ENCODE results near the gene EGFLAM.

EGFLAM gene

GRCh38 chr5:38267372-38267771, 9.0 kb downstream of the EGFLAM start:
- no peak for DNase-seq

- DNase-seq: no peak
Measured at GRCh38 chr5:38273626-38274025, 15.3 kb downstream of the EGFLAM start.

GRCh38 chr5:38274370-38274769, 16.0 kb downstream of the EGFLAM start:
- DNase-seq: no peak

GRCh38 chr5:38284384-38284783, 26.0 kb downstream of the EGFLAM start:
- no peak for DNase-seq

GRCh38 chr5:38285226-38285625, 26.9 kb downstream of the EGFLAM start:
- DNase-seq: no peak

- DNase-seq: no peak
Measured at GRCh38 chr5:38286002-38286401, 27.6 kb downstream of the EGFLAM start.

GRCh38 chr5:38287124-38287523, 28.8 kb downstream of the EGFLAM start:
- DNase-seq: no peak

GRCh38 chr5:38289457-38289856, 31.1 kb downstream of the EGFLAM start:
- no peak for DNase-seq

- no peak for DNase-seq
Measured at GRCh38 chr5:38290028-38290653, 31.8 kb downstream of the EGFLAM start.

GRCh38 chr5:38291355-38291754, 33.0 kb downstream of the EGFLAM start:
- DNase-seq: no peak

- DNase-seq: no peak
Measured at GRCh38 chr5:38292228-38292627, 33.9 kb downstream of the EGFLAM start.

GRCh38 chr5:38295751-38296150, 37.4 kb downstream of the EGFLAM start:
- DNase-seq: no peak

GRCh38 chr5:38297830-38298608, 39.7 kb downstream of the EGFLAM start:
- no peak for DNase-seq

GRCh38 chr5:38299585-38299984, 41.2 kb downstream of the EGFLAM start:
- no peak for DNase-seq

- DNase-seq: no peak
Measured at GRCh38 chr5:38305148-38305547, 46.8 kb downstream of the EGFLAM start.

GRCh38 chr5:38307845-38308244, 49.5 kb downstream of the EGFLAM start:
- no peak for DNase-seq

- no peak for DNase-seq
Measured at GRCh38 chr5:38316544-38317224, 58.3 kb downstream of the EGFLAM start.

GRCh38 chr5:38317868-38318267, 59.5 kb downstream of the EGFLAM start:
- DNase-seq: no peak

- DNase-seq: no peak
Measured at GRCh38 chr5:38319491-38319890, 61.1 kb downstream of the EGFLAM start.

- no peak for DNase-seq
Measured at GRCh38 chr5:38321978-38322377, 63.6 kb downstream of the EGFLAM start.

- DNase-seq: no peak
Measured at GRCh38 chr5:38323645-38324295, 65.4 kb downstream of the EGFLAM start.

GRCh38 chr5:38329132-38329715, 70.9 kb downstream of the EGFLAM start:
- DNase-seq: no peak

- no peak for DNase-seq
Measured at GRCh38 chr5:38330207-38330606, 71.8 kb downstream of the EGFLAM start.
